ENCODE measurements around the gene BBLN. TPM values are rescaled to one million over a fixed set of nuclear protein-coding genes. Genes with fewer than 3 reads are reported as not detected.

Gene BBLN
- total RNA-seq, 1 experiment from 2014 or later, result 74.9 TPM

GRCh38 chr9:128143525-128144238 is 16.4 kb upstream of the BBLN start:
- Histone ChIP-seq H2BK15ac (ENCODE audit: low read depth, low read length) (no peak overlapping the region), H3K27me3 (ENCODE audit: insufficient read depth, low read length) (no peaks in the 10 kb centered on the region), H2BK12ac (ENCODE audit: insufficient read length, low read depth, low read length) (no peak overlapping the region), H2BK20ac (ENCODE audit: low read depth, low read length, poor library complexity, severe bottlenecking) (no peak overlapping the region), H4K8ac (replicated peaks; ENCODE audit: insufficient read length, low read depth, low read length) (no peak overlapping the region), H3K56ac (ENCODE audit: insufficient read length, low read depth, low read length) (no peak overlapping the region), H2BK120ac (ENCODE audit: low read depth, low read length, poor library complexity, severe bottlenecking) (no peak overlapping the region), H3K79me2 (ENCODE audit: insufficient read depth, low read length) (no peaks in the 10 kb centered on the region), H2AFZ (ENCODE audit: low read length) (no peak overlapping the region), H3K23me2 (ENCODE audit: insufficient read length, low read depth, low read length, poor library complexity, severe bottlenecking) (no peaks in the 10 kb centered on the region), H3K79me1 (ENCODE audit: insufficient read depth, low read depth, low read length, poor library complexity, severe bottlenecking) (no peaks in the 10 kb centered on the region), H3K4me1 (ENCODE audit: insufficient read depth, low read length) (no peaks in the 10 kb centered on the region), H4K5ac (ENCODE audit: insufficient read length, low read depth, low read length) (no peak overlapping the region), H2AK5ac (ENCODE audit: insufficient read length, low read length) (no peak overlapping the region), H3K23ac (ENCODE audit: insufficient read length, low read depth, low read length) (no peak overlapping the region), H3K14ac (ENCODE audit: insufficient read depth, low read length) (no peak overlapping the region), H2BK5ac (ENCODE audit: insufficient read length, low read length) (no peak overlapping the region), H3K4me2 (ENCODE audit: insufficient read depth, insufficient read length, low read length) (no peak overlapping the region), H3K18ac (ENCODE audit: insufficient read length, low read depth, low read length) (no peak overlapping the region), H3K4ac (ENCODE audit: low read depth, low read length) (no peak overlapping the region), H3T11ph (ENCODE audit: low read length) (no peak overlapping the region), H3K9ac (ENCODE audit: extremely low read depth, insufficient read length, low read length) (no peak overlapping the region), H4K91ac (ENCODE audit: insufficient read length, low read depth, low read length) (no peak overlapping the region), H4K20me1 (ENCODE audit: control insufficient read depth, insufficient read depth, insufficient read length) (no peaks in the 10 kb centered on the region), H3K9me3 (ENCODE audit: control insufficient read depth, low read depth, low read length) (no peaks in the 10 kb centered on the region), H3K27ac (ENCODE audit: insufficient read length, low read depth, low read length) (no peak overlapping the region)
- no peak for DNase-seq
- no peaks in the 10 kb centered on the region for H3K36me3 Mint-ChIP-seq (ENCODE audit: insufficient read depth in 1 of 3, low read depth in 3 of 3)
- WGBS (ENCODE audit: extremely low coverage, insufficient read length, low lambda C conversion rate), result no CpG with 5 or more reads among the region's 8 CpGs
- H3K27me3 Mint-ChIP-seq (ENCODE audit: low read depth), result peaks cover 1% of the 10 kb centered on the region; the same call in 1 of the 2 replicates
- no peaks in the 10 kb centered on the region for H3K9me3 Mint-ChIP-seq
- no peak for TF ChIP-seq CTCF (conservative IDR thresholded peaks at IDR 0.05)
- H3K27ac Mint-ChIP-seq, result no peak overlapping the region
- H3K4me1 Mint-ChIP-seq, result peaks cover 4% of the 10 kb centered on the region in 2 experiments; a peak in 3 of 4 replicates
- no peak overlapping the region for H3K4me3 Mint-ChIP-seq
